GM21529 (cell line): ENCODE results near the gene WDR33.

Experiments
- ATAC-seq: cut with Tn5 transposase; IDR thresholded peaks from one replicate; pipeline ENCODE4 v1.9.1; 2021; ENCODE audit not compliant: unreplicated experiment

The WDR33 gene

DNA sequence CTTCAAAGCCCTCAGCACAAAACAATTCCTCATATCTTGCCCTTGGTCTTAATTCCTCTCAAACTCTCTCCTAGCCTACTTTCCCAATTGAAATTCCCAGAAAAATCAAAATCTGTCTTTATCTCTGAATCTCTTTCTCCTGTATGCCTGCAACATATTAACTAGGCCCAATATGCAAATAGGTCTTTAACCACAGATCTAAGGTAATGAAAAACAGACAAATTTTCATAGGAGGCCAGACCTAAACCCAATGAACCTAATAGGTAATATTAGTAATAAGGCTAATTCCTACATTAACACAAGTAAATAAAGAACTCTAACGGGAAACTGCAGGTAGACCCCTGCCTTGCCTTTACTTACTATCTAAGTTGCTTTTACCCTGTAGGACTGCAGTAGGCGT, 41.4 kb downstream of the WDR33 start:
- ATAC-seq = no peak

DNA sequence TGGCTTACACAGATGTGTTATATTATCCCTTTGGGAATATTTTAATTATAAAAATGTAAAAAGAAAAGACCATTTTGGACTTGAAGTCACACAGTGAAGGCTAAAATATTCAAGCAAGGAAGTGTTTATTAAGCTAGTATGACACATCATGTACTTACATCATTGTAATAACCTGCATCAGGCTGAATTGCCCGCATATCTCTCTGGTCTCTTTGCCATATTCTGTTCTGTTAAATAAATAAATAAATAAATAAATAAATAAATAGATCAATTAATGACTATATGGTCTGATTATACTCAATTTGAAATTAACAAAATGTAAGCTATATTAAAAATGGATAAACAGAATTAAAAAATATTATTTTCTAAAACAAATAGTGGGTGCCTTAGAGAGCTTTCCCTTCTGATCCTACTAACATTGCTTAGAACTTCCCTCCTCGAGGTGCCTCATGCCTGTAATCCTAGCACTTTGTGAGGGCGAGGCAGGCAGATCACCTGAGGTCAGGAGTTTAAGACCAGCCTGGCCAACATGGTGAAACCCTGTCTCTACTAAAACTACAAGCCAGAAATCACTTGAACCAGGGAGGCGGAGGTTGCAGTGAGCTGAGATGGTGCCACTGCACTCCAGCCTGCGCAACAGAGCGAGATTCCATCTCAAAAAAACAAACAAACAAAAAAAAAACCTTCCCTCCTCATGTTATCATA, 42.0 kb downstream of the WDR33 start:
- ATAC-seq = no peak

- no peak for ATAC-seq
Observed at GRCh38 chr2:127763776-127764175, 47.2 kb downstream of the WDR33 start.

DNA sequence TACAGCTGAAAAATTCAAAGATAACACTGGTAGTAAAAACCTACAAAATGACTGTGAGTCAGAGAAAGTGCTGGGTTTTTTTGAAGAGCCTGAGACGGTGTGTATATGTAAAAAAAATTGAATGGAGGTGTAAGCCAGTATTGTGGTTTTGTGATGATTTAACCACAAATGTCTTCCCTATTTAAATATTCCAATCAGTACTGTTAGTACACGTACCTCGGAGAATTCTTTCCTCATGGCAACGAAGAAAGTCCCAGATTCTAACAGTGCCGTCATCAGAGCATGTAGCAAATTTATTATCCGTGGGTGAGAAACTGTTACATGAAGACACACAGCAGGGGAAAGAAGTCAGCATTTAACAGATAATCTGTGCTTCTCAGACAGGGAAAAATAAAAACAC, 48.1 kb downstream of the WDR33 start:
- no peak for ATAC-seq

DNA sequence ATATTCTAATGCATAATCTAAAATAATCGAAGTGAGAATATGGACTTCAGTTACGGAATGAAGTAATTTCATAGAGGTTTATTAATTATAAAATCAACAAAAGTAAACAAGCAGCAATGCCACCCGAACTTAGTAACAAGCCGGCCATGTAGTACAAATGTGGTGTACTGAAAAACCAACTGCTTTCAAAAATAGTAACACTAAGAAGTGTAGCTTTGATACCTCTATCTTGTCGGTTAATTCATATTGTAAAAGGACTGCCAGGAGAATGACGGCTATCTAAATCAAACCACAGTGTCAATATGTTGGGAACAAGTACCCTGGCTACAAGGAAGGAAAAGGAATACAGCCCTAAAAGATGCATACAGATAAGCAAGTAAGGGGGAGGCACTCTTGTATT, 48.5 kb downstream of the WDR33 start:
- no peak for ATAC-seq

- ATAC-seq = no peak
Observed at GRCh38 chr2:127759931-127760330, 51.0 kb downstream of the WDR33 start.

- ATAC-seq = no peak
Observed at GRCh38 chr2:127754186-127754585, 56.8 kb downstream of the WDR33 start.

DNA sequence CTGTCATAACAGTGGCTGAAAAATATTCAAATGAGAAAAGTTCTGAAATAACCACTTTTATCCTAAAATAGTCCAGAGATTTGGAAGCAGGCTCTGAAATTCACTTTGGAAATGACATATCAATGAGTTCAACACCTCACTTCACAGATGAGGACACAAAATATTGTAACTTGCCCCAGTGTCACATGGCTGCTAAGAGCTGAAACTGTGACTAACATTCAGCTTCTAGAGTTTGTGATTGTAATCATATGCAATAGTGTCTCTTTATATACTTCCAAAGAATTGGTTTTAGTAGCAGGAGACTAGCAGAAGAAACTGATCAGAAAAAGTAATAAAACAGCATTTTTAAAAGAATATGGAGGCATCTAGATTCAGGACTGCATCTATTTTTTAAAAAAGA, 57.6 kb downstream of the WDR33 start:
- ATAC-seq = no peak

DNA sequence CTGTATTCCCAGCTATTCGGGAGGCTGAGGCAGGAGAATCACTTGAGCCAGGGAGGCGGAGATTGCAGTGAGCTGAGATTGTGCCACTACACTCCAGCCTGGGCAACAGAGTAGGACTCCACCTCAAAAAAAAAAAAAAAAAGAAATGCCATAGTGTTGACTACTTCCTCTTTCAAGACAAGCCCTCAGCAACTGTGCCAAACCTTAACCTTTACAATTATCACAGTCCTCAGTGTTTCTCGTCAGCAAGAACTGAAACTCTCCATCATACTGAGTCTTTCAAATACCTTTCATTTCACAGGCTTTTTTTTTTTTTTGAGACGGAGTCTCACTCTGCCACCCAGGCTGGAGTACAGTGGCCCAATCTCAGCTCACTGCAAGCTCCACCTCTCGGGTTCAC, 61.4 kb downstream of the WDR33 start:
- ATAC-seq = peak; percentile 95

- no peak for ATAC-seq
Observed at GRCh38 chr2:127747621-127748020, 63.4 kb downstream of the WDR33 start.

DNA sequence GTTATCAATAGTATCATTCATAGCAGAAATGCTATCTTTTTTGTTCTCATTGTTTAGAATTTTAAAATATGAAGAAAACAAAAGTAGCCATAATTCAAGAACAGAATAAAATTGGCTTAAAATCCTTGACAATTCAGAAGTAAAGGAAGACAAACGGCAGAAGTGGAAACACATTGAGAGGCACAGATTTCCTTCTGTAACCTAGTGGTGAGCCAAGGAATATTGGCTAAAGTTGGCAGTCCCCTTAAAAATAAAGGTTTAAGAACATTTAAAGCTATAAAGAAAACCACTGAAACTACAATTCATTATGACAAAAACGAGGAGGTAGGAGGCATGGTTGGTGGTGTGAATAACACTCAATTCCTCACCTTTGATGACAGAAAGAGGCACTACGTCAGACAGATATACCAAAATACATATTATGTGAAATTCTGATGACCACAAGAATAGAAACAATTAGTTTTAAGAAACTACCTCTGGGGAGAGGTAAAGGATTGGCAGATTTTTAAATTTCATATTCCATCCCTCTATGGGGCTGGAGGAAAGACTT, 67.4 kb downstream of the WDR33 start:
- ATAC-seq = no peak

DNA sequence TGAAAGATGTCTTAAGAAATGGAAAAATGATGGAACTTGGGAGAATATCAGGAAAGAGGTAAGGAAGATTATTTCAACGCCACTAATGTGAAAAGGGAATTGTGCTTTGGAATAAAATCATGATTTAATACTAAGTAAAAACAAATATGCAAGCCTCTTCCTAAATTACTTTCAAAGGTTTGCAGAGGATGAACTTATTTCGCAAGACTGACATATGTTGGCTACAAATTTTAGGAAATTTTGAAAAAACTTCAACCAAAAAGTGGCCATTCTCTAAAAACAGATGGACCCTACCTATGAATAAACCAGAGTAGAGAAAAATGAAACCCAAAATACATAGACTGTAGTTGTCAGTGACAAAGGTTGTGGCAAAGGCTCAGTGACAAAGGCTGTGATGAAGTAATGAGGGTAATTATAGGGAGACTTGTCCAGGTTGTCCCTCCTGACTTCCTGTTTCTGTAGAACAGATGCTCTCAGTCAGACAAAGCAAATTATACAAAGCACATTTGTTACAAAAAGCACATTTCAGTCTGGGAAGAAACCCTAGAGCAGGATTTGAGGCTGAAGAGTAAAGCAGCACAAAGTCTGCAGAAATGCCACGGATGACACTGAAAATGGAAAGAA, 70.2 kb downstream of the WDR33 start:
- ATAC-seq = no peak

DNA sequence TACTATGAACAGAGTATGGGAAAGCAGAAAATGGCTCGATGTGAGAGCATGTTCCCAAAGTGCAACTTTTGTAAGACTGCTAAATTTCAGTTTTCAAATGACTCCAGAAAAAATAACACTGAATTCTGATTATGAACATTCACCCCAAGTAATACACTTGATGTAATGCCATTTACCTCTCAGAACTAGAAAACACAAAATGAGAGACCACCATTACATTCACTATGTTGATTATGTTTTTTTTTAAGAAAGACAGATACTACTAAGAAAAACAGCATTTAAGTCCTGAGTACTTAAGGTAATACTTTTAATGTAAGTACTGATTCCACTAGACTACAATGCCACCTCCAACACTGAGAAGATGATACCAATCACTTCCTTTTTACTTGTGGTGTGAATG, 71.2 kb downstream of the WDR33 start:
- no peak for ATAC-seq

- no peak for ATAC-seq
Observed at GRCh38 chr2:127737892-127738291, 73.1 kb downstream of the WDR33 start.

- peak; percentile 69 for ATAC-seq
Observed at GRCh38 chr2:127735537-127736399, 75.2 kb downstream of the WDR33 start.

- no peak for ATAC-seq
Observed at GRCh38 chr2:127735044-127735443, 75.9 kb downstream of the WDR33 start.

DNA sequence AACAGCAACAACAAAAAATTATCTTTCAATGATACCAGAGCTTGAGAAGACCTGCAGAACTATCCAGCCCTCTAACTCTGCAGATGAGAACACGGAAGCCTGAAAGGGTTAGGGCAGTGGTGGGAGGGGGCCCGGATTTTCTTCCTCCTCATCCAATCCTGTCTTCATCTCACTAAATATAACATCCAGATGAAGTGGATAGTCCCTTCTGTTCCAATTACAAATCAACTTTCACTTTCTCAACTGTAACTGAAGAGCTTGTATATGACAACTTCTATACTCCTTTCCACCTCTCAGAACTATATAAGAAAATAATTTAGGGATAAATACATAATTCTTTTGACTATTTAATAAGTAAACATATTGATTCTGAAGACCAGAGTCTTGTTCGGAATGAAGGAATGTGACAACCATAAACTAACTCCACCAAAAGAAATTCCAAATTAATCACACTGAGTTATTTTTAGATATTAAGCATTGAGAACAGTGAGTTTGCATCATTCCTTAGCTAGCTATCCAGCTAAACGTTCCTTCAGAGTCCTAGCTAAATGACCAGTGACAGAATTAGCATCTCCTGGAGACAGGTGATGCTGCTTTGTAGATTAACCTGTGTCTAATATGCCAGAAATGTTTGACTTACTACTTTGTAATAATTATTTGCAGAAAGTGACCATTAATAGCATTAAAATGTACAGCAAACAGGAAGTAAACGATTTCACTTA, 77.0 kb downstream of the WDR33 start:
- no peak for ATAC-seq

GRCh38 chr2:127733113-127733815, 77.7 kb downstream of the WDR33 start:
- ATAC-seq = no peak

- no peak for ATAC-seq
Observed at GRCh38 chr2:127726158-127726880, 84.7 kb downstream of the WDR33 start.

GRCh38 chr2:127722807-127723206, 88.2 kb downstream of the WDR33 start:
- ATAC-seq = no peak
